GM18867 (cell line): ENCODE measurements around the gene ATXN1.
"Not testable (repeated sequence)": the region's sequence is repeated elsewhere in the genome, so short reads cannot be mapped to it uniquely, and the experiment has no call there.

Source experiments
- ATAC-seq: cut with Tn5 transposase; IDR thresholded peaks from one replicate; pipeline ENCODE4 v1.9.1; 2021; ENCODE audit warnings: mild to moderate bottlenecking, moderate library complexity; ENCODE audit not compliant: unreplicated experiment

Gene ATXN1

DNA sequence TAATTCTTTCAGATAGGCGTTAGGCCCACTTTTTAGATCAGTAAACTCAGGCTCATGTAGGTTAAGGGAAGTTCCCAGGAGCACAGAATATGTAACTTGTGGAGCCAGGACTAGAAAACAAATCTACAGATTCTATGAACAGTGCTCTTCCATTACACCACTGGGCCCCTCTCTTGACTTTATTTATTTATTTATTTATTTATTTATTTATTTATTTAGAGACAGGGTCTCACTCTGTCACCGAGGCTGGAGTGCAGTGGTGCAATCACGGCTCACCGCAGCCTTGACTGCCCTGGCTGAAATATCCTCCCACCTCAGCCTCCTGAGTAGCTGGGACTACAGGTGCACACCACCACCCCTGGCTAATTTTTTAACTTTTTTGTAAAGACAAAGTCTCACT, 382.9 kb downstream of the ATXN1 start:
- not testable (repeated sequence) for ATAC-seq

DNA sequence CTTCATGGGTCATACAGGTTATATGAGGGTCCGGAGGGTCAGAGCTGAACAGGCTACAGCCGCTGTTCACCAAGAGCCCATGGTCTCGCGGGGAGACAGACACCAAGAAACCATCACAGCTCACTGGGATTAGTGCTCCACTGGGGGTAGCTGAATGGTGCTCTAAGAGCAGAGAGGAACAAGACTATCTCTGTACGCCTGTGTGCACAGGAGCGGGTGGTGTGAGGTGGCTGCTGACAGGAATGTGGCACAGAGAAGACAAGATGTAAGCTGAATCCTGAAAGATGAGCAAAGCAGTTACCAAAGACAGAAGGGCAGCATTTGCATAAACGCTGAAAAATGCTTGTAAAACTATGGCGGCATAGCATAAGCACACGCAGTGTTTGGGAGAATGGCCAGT, 383.8 kb downstream of the ATXN1 start:
- no peak for ATAC-seq

DNA sequence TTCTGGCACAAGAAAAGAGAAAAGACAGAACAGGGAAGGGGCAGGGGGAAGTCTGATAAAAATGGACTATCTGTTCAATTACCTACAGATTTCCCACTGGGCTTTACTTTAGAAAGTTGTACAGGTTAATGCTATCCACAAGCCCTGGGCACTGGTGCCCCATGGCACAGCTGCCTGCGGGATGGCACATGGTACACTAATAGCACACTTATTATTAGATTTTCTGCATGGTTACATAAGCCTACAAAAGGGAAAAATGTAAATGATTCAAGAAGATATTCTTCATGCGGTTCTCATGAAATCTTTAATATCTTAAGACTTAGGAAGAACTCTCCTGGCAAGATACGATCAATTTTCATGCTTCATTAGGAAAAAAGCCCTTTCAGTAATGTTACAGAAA, 385.4 kb downstream of the ATXN1 start:
- ATAC-seq: no peak

DNA sequence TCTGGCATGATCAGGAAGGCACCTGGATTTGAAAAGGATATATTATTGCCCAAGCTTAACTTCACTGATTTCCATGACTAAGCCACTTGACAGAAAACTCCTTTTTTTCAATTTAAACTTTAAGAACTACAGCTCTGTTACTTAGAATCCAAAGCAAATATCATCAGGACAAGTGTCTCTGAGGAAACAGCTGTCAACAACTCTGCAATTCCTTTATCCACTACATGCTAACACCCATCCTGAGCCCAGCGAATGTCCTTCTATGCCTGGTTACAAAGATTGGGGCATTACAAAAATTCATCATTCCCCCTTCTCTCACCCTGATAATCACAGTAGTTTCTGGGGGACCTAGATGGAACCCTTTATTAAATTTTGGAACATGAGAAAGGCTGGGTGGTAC, 386.1 kb downstream of the ATXN1 start:
- ATAC-seq: no peak

DNA sequence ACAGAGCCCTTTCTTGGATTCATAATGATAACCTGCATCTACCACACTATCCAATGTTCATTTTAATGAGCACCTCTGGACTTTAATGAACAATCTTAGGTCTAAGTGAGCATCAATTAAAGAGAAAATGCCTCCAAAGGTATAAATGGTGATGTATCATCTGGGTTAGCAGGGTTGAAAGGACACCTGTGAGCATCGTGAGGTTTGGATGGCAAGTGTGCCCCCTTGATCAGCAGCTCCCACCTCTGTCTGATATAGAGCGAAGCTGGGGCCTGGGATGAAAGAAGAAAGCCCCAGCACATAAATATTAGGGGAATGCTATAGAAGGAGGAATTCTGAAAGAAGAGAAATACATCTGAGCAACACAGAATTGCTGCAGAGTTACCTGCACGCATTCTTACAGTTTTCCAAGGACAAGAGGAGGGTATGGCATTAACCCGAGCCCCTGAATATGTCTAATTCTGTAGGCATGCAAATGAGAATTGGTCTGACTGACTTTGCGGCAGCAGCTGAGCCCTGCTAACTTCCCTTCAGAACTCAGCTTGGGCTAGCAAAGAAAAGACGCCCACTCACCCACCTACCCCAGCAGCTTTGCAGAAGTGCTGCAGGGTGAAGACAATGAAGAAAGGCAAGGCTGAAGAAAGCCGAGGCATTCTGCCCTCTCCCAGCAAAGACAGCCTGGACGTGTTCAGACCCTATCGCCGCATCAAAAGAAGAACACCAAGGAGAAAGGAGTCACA, 386.6 kb downstream of the ATXN1 start:
- ATAC-seq: peak; percentile 79

DNA sequence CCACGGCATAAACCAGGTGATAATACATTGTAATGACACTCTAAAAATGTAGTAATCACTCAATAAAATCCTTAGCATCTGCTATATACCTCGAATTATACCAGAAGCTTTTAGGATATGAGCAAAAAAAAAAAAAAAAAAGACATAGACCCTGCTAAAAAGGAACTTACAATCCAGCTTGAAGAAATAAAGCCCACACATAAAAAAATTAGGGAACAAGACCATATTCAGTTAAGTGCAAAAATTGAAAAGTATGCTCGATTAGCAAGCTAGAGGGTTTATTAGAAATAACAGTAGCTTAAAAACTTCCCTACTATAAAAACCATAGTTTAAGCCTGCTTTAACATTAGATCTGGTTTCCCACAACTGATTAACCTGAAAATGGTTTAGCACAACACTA, 387.2 kb downstream of the ATXN1 start:
- no peak for ATAC-seq

DNA sequence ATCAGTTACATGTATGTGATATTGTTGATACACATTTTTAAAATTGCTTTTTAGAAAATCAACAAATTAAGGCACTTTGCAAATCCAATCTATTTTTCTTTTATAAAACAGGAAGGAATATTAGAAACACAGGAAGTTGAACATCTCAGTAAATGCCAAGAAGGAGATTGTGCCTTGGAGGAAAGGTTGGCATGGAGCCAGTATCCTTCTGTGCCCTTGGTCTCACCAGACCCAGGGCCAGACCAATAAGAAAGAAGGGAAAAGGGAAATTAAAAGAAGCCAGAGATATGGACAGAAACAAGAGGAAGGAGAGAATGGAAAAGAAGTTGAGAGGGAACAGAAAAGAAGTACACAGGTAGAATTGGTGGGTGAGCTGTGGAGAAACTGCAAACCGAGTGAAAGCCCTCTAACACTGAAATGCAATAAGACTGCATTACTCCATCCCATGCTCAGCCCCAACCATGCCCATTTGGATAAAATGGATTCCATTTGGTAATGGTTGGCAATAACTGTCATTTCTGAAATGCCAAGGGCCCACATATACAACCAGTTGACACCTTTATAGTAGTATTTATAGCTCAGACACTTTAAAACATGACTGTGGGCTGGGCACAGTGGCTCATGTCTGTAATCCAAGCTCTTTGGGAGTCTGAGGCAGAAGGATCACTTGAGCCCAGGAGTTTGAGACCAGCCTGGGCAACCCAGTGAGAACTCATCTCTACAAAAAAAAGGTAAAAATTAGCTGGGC, 389.1 kb downstream of the ATXN1 start:
- ATAC-seq: no peak

DNA sequence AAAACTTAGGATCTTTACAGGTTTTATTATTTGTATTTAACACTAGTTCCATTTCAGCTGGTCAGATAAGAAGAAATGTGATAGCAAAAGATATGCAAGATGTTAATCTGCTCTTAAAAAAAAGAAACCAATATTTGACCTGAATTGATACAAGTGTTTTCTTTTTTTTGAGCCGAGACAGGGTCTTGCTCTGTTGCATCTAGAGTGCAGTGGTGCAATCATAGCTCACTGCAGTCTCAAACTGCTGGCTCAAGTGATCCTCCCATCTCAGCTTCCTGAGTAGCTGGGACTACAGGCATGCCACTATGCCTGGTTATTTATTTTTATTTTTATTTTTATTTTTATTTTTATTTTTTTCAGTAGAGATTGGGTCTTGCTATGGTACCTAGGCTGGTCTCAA, 389.9 kb downstream of the ATXN1 start:
- ATAC-seq: no peak

DNA sequence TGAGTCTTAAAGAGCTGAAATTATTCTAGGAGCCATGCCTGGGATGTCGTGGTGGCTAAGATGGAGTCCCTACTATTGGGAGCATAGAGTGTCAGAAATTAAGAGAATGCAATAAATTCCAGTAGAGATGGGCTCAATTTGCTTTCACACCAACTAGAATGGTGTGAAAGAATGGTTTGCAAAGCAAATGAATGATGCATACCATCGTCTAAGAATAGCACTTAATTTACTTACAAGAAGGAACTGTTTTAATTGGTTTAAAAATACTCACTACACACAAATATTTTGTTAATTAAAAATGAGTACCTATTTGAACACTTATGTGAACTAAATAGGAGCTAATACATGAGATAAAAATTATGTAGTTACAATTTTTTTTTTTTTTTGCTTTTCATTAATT, 390.3 kb downstream of the ATXN1 start:
- ATAC-seq: peak; percentile 53

DNA sequence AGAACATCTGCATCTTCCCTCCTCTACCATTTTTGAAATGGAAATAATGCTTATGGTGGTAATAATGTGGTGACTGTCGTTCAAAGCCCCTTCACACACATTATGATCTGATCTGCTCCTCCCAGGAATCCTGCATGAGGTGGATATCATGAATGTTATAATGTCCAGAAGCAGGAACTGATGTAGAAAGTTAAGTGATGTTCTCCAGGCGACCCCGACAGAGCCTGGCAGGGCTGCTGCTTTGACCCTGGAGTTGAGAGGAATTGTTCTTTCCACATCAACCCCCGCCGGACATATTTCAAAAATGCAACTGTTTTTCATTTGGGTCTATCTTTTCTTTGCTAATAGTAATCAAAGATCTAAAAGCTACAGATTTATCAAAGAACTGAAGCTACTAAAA, 391.3 kb downstream of the ATXN1 start:
- ATAC-seq: no peak

DNA sequence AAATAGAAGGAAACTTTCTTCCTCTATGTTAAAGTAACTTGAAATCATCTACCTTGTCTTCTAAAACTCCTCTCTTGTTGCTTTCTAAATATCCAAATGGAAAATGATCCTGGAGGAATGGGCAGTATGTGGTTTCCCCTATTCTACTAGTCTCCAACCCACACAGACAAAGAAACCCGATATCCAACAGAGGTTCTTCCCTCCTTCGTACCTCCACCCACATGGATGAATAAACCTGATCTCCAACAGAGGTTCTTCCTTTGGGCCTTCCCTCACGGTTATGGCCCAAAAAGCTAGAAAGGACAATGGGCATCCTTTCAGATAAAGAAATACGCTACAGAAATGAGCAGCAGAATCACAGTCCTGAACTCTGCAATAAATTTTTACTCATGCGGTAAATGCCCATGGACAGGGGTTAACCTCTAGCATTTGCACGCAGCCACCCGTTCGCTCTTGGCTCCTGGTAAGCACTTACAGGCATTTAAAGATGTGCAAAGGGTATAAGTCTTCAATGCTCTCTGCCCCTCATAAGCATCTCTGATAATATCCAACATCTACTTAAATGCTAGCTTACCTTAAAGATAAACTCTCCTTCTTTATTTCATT, 392.0 kb downstream of the ATXN1 start:
- ATAC-seq: no peak

DNA sequence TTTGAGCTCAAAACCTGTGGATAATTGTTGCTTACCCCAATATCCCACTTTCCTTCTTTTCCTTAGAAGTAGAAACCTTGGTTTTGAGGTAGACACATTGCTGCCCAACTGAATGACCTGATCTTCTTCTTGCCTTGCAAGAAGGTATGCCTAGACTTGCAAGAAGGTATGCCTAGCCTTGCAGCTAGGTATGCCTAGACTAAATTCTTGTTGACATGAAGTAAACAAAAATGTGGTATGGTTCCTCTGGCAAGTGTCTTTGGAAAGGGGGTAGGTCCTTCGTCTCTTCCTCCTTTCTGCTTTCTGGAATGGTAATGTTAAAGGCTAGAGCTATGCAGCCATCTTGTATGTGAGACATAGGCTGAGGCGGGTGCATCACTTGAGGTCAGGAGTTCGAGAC, 393.7 kb downstream of the ATXN1 start:
- ATAC-seq: no peak

DNA sequence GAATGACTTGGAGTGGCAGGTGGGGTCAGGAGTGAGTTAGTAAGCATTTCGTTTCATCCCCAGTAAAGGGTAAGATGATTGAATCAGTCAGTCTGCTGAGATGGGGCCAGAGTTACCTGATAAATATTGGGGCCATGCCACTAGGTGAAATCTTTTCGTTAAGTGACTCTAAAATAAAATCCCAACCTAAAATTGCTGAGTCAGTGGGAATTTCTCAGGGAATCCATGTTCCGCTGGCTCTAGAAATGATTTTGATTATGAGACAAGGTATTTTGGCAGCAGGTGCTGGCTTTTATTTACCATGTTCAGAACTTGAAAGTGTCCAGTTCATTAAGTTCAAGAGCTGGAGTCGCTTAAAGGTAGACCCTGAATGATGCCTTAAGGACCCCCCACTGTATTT, 397.5 kb downstream of the ATXN1 start:
- ATAC-seq: no peak

DNA sequence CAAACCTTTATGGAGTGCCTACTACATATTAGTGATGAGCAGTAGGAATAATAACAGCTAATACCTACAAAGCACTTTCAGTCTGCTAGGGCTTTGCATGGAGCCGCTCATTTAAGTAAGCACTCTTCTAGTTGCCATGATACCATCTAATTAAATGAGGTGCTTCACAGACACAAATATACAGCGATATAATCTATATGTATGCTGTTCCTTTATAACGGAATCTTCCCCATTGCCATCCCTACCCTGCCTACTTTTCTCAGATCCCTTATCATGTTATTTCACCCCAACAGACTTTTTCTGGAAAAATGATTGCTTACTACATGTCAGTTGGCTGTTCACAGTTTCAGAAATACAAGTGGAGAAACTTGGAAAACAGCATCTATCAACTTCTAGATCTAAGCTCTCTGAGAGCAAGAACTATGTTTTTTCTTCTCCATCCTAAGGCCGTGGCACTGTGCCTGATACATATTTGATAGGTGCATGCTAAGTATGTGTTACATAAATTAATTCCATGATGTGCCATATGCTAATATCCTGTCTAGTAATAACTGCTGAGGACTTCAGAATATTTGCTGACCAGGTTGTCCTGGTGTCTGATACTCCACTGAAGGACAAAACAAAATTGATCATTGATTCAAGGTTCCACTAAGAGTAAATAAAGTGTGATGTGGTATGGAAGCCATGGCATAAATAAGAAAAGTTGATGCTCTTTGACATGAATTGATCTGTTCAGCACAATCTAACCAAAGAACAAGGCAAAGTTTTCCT, 398.3 kb downstream of the ATXN1 start:
- ATAC-seq: no peak

DNA sequence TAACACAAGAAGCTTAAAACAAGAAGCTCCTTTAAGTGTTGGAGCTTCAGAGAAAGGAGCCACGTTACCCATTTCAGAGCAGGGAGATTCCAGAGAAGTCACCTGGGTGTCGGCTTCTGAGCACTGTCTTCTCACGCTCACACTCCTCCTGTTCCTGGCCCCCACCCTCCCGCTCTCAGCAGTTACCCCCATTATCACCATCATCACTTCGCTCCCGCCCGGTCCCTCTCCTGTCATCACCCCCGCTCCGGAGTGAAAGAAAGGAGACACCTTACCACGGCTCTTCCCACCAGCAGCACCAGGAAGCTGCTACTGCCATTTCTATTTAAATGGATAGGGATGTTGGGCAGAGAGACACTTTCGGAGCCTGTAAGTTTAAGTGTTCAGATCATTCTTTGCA, 399.0 kb downstream of the ATXN1 start:
- ATAC-seq: no peak

DNA sequence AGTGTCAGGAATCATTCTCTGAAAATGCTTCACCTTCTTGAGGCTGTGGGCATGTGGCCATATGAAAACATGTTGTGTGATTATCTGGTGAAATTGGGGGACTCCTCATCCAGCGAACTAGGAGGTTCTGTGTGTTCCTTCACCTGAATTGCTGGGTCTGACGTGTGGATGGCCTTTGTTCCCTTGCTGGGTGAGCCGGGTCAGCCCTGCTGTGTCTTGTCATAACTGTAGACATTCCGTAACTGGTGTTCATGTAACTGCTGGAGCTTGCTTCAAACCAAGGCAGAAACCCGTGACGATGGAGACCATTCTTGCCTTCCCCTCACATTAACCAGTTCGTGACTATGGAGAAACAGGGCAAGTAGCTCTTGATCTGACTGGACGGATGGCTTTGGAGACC, 399.4 kb downstream of the ATXN1 start:
- ATAC-seq: no peak

DNA sequence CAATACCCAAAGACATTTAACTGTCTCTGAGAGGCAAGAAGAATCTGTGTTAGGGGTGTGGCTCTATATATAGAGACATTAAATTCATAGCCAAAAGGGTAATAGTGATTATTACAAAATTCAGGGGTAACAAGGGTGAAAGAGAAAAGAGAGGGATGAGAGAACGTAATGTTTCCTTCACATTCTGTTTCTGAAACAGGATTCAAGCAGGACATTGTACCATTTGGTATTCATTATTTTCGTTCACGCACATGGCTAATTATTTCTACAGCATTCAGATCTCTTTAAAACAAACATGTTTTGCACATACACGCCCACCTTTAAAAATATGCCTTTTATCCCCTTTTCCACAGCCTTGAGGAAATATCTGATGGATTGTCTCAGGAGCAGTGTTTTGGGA, 400.1 kb downstream of the ATXN1 start:
- ATAC-seq: no peak

DNA sequence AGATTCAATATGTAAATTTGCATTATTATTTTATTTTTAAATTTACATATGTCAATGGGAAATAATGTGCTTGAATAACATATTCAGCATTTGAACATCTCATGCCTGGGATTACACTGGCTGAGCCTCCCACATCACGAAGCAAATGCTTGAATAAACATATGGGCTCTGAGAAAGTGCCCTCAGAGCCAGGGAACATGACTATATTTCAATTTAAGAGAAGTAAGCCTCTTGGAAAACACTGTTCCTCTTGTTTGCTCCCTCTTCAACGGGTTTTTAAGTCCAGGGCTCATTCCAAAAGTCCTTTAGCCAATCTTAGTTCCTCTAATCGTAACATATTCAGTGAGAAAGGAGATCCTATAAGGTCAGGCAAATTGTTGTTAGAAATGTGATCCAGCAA, 400.9 kb downstream of the ATXN1 start:
- no peak for ATAC-seq

DNA sequence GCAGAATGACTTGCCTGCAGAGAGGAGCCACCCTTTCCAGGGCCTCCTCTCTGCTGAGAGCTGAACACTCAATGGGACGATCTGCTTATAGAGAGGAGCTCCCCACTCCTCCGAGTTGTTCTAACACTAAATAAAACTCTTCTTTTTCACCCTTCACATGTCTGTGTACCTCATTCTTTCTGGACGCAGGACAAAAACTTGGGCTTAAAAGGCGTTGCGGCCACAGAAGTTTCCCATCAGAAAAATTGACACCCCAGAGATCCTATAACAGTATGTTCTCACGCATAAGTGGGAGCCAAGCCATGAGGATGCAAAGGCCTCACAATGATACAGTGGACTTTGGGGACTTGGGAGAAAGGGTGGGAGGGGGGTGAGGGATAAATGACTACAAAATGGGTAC, 401.7 kb downstream of the ATXN1 start:
- no peak for ATAC-seq

DNA sequence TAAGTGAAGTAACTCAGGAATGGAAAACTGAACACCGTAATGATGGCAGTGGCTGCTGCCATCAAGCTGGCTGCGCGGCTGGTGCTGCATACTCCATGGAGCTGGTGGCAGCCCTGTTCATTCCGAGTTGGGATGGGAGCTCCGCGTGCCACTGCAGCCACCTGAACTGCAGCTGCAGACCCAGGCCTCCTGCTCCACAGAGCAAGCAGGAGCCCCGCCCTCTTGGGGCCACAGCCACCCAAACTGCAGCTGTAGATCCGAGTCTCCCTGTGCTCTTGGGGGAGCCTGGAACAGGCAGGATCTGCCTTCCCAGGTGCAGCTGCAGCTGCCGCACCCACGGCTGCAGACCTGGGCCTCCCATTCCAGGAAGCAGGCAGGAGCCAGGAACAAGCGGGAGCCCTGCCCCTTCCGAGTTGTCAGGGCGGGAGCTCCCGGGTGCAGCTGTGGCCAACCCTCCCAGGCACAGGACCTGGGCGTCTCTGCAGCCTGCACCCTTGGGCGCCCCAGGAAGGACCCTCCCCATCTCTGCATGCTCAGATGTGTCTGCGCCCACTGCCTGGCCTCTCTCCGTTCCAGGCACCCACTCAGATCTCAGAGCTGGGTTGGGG, 402.6 kb downstream of the ATXN1 start:
- ATAC-seq: no peak
